ENCODE results near the gene KIF11.

DNA sequence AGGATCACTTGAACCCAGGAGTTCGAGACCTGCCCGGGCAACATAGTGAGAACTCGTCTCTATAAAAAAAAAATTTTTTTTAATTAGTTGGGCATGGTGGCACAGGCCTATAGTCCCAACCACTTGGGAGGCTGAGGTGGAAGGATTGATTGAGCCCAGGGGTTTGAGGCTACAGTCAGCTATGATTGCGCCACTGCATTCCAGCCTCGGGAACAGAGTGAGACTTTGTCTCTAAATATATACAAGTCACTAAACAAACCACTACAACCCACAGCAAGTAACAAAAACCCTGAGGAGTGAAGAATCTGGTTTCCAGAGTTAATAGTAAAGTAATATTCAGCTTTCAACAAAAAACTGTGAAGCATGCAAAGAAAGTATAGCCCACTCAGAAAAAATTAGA, 64.1 kb downstream of the KIF11 start:
- TF ChIP-seq, protein P1, sequence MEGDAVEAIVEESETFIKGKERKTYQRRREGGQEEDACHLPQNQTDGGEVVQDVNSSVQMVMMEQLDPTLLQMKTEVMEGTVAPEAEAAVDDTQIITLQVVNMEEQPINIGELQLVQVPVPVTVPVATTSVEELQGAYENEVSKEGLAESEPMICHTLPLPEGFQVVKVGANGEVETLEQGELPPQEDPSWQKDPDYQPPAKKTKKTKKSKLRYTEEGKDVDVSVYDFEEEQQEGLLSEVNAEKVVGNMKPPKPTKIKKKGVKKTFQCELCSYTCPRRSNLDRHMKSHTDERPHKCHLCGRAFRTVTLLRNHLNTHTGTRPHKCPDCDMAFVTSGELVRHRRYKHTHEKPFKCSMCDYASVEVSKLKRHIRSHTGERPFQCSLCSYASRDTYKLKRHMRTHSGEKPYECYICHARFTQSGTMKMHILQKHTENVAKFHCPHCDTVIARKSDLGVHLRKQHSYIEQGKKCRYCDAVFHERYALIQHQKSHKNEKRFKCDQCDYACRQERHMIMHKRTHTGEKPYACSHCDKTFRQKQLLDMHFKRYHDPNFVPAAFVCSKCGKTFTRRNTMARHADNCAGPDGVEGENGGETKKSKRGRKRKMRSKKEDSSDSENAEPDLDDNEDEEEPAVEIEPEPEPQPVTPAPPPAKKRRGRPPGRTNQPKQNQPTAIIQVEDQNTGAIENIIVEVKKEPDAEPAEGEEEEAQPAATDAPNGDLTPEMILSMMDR (IDR thresholded peaks at IDR 0.05) = no peak
- TF ChIP-seq EP300 (IDR thresholded peaks at IDR 0.05) = no peak
- TF ChIP-seq POLR2A (IDR thresholded peaks at IDR 0.05) = no peak

Data from tibial nerve (tissue), 4 donors.